GM12878 (cell line): ENCODE data around the gene ZSCAN10. TPM values are rescaled to one million over a fixed set of nuclear protein-coding genes. Genes with fewer than 3 reads are reported as not detected.

ENCODE experiments used
- ASH2L ChIP-seq: fragments of 300-600, 200-600 bp; sonication (generic); IDR thresholded peaks from 2 replicates; pipeline ENCODE4 v1.6.1; 2017; ENCODE audit warnings: low read depth, mild to moderate bottlenecking, borderline replicate concordance
- ETV6 ChIP-seq, 2 experiments: fragments of 450-650 bp in 1 of 2; IDR thresholded peaks in 1 of 2; conservative IDR thresholded peaks in 1 of 2; 2 replicates each; pipeline ENCODE4 v1.6.1; 2014; ENCODE audit warnings: antibody characterized with exemption in 1 of 2, borderline replicate concordance in 1 of 2, low read depth in 1 of 2, mild to moderate bottlenecking in 1 of 2, moderate library complexity in 1 of 2
- FOXM1 ChIP-seq: IDR thresholded peaks from 2 replicates; pipeline ENCODE4 v1.6.1; 2012; ENCODE audit warnings: low read depth, mild to moderate bottlenecking, inconsistent platforms, low read length, moderate library complexity
- HDAC6 ChIP-seq: fragments of 200-600 bp; sonication (generic); IDR thresholded peaks from one replicate; pipeline ENCODE4 v1.8.0; 2017; ENCODE audit warnings: antibody characterized with exemption; ENCODE audit not compliant: unreplicated experiment
- HDGF ChIP-seq: fragments of 450-650 bp; IDR thresholded peaks from 2 replicates; pipeline ENCODE4 v1.6.1; 2016; ENCODE audit warnings: antibody characterized with exemption
- IKZF1 ChIP-seq: fragments of 450-650 bp; conservative IDR thresholded peaks from 2 replicates; pipeline ENCODE4 v1.6.1; 2017; ENCODE audit warnings: antibody characterized with exemption, mild to moderate bottlenecking
- IKZF2 ChIP-seq, 2 experiments: fragments of 450-650 bp; IDR thresholded peaks; 2 replicates each; pipeline ENCODE4 v1.6.1; 2017; ENCODE audit warnings: mild to moderate bottlenecking in 2 of 2, moderate library complexity in 2 of 2
- KAT2A ChIP-seq: conservative IDR thresholded peaks from 2 replicates; pipeline ENCODE4 v1.6.1; 2011; ENCODE audit warnings: low read depth, low read length; ENCODE audit not compliant: control insufficient read depth
- KDM1A ChIP-seq: fragments of 200-600 bp; sonication (generic); IDR thresholded peaks from 2 replicates; pipeline ENCODE4 v1.6.1; 2016; ENCODE audit warnings: borderline replicate concordance
- MLLT1 ChIP-seq: fragments of 450-650 bp; IDR thresholded peaks from 2 replicates; pipeline ENCODE4 v1.6.1; 2016; ENCODE audit warnings: mild to moderate bottlenecking
- NR2C1 ChIP-seq: fragments of 450-650 bp; IDR thresholded peaks from 2 replicates; pipeline ENCODE4 v1.6.1; 2017; ENCODE audit warnings: antibody characterized with exemption, mild to moderate bottlenecking, moderate library complexity
- NR2F1 ChIP-seq: fragments of 450-650 bp; conservative IDR thresholded peaks from 2 replicates; pipeline ENCODE4 v1.6.1; 2017; ENCODE audit warnings: mild to moderate bottlenecking
- POLR2AphosphoS2 ChIP-seq: IDR thresholded peaks from 2 replicates; pipeline ENCODE4 v1.6.1; 2011; ENCODE audit warnings: low read depth, mild to moderate bottlenecking, low read length, improper control_type of control experiment, moderate library complexity
- POLR2AphosphoS5 ChIP-seq: IDR thresholded peaks from 2 replicates; pipeline ENCODE4 v1.6.1; 2011; ENCODE audit warnings: mild to moderate bottlenecking, low read length, inconsistent platforms
- RAD21 ChIP-seq: IDR thresholded peaks from 2 replicates; pipeline ENCODE4 v1.6.1; 2011; ENCODE audit warnings: mild to moderate bottlenecking, low read depth, low read length, moderate library complexity; ENCODE audit not compliant: insufficient read depth
- SMARCA5 ChIP-seq: fragments of 450-650 bp; IDR thresholded peaks from 2 replicates; pipeline ENCODE4 v1.6.1; 2017; ENCODE audit warnings: mild to moderate bottlenecking
- TAF1 ChIP-seq: IDR thresholded peaks from 2 replicates; pipeline ENCODE4 v1.6.1; 2011; ENCODE audit warnings: mild to moderate bottlenecking, low read depth, low read length, borderline replicate concordance
- USF1 ChIP-seq: IDR thresholded peaks from 2 replicates; pipeline ENCODE4 v1.6.1; 2011; ENCODE audit warnings: borderline replicate concordance, low read depth, mild to moderate bottlenecking, moderate library complexity, mixed read lengths, low read length; ENCODE audit not compliant: insufficient read depth; ENCODE audit errors: extremely low read length
- ZNF207 ChIP-seq: fragments of 450-650 bp; IDR thresholded peaks from 2 replicates; pipeline ENCODE4 v1.6.1; 2014; ENCODE audit warnings: antibody characterized with exemption, mild to moderate bottlenecking, borderline replicate concordance
- ZNF384 ChIP-seq: IDR thresholded peaks from 2 replicates; pipeline ENCODE4 v1.6.1; 2012; ENCODE audit warnings: low read depth, mild to moderate bottlenecking, low read length, improper control_type of control experiment, borderline replicate concordance
- ZZZ3 ChIP-seq: IDR thresholded peaks from 2 replicates; pipeline ENCODE4 v1.6.1; 2011; ENCODE audit warnings: low read depth; ENCODE audit not compliant: control insufficient read depth, insufficient read length
- polyA plus RNA-seq, 11 experiments: library from polyadenylated mRNA; depleted of rRNA in 4 of 11; unstranded in 6 of 11; stranded (reverse) in 5 of 11; fragments of >200 nt; fragmentation: Nextera tagmentation in 4 of 11; fragmentation: Illumina TruSeq in 1 of 11; extraction: Ambion mirVana in 4 of 11; extraction: Trizol in 1 of 11; gene quantifications; 1 replicate in 1 of 11; 2 replicates in 10 of 11; pipeline versions ENCODE4 v1.2.1 to v1.2.3, GENCODE V29; 2011 to 2016; ENCODE audit warnings: inconsistent platforms in 2 of 11, missing spikeins in 2 of 11, low read depth in 1 of 11
- total RNA-seq, 4 experiments: library from RNA; depleted of rRNA in 3 of 4; stranded (reverse); fragments of >200 nt in 3 of 4; fragmentation: Illumina TruSeq in 1 of 4; extraction: Trizol in 1 of 4; gene quantifications; 2 replicates each; pipeline versions ENCODE4 v1.2.1 to v1.2.3, GENCODE V29; 2013 to 2021
- TF ChIP-seq, protein P1 (sequence below): fragments of 150-350 bp; IDR thresholded peaks from 2 replicates; pipeline ENCODE4 v1.6.1; 2014; ENCODE audit warnings: mild to moderate bottlenecking, low read depth, low read length
- TF ChIP-seq, protein P2 (sequence below): fragments of 450-650 bp; IDR thresholded peaks from 2 replicates; pipeline ENCODE4 v1.6.1; 2017; ENCODE audit warnings: mild to moderate bottlenecking

The ZSCAN10 gene
- total and polyA plus RNA-seq, 10 of the 15 experiments (the other 5 are each of a cell fraction or from before 2014, with no cell fraction given), result 0.06 to 0.33 TPM; not detected in 8

- TF ChIP-seq ASH2L (no peak), ZZZ3 (no peak), ZNF384 (no peak), ZNF207 (no peak), POLR2AphosphoS2 (no peak), RAD21 (no peak), NR2F1 (0 out of 2 replicates have a peak, but pooled peaks have one; percentile 13), FOXM1 (no peak), NR2C1 (no peak), IKZF2 (IDR thresholded peaks at IDR 0.05) (peak; percentile 58 to 73), HDGF (no peak), KAT2A (no peak), IKZF1 (peak; percentile 88), KDM1A (no peak), MLLT1 (no peak), SMARCA5 (no peak), USF1 (peak; percentile 12), HDAC6 (no peak), POLR2AphosphoS5 (no peak), ETV6 (conservative IDR thresholded peaks at IDR 0.05 in 1 of 2, IDR thresholded peaks at IDR 0.05 in 1 of 2; ENCODE audit: borderline replicate concordance in 1 of 2, low read depth in 1 of 2) (no peak), TAF1 (no peak)
- TF ChIP-seq, protein P1, sequence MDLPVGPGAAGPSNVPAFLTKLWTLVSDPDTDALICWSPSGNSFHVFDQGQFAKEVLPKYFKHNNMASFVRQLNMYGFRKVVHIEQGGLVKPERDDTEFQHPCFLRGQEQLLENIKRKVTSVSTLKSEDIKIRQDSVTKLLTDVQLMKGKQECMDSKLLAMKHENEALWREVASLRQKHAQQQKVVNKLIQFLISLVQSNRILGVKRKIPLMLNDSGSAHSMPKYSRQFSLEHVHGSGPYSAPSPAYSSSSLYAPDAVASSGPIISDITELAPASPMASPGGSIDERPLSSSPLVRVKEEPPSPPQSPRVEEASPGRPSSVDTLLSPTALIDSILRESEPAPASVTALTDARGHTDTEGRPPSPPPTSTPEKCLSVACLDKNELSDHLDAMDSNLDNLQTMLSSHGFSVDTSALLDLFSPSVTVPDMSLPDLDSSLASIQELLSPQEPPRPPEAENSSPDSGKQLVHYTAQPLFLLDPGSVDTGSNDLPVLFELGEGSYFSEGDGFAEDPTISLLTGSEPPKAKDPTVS, result no peak
- TF ChIP-seq, protein P2, sequence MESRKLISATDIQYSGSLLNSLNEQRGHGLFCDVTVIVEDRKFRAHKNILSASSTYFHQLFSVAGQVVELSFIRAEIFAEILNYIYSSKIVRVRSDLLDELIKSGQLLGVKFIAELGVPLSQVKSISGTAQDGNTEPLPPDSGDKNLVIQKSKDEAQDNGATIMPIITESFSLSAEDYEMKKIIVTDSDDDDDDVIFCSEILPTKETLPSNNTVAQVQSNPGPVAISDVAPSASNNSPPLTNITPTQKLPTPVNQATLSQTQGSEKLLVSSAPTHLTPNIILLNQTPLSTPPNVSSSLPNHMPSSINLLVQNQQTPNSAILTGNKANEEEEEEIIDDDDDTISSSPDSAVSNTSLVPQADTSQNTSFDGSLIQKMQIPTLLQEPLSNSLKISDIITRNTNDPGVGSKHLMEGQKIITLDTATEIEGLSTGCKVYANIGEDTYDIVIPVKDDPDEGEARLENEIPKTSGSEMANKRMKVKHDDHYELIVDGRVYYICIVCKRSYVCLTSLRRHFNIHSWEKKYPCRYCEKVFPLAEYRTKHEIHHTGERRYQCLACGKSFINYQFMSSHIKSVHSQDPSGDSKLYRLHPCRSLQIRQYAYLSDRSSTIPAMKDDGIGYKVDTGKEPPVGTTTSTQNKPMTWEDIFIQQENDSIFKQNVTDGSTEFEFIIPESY, result no peak
Measured at GRCh38 chr16:3045758-3046640, 53.1 kb downstream of the ZSCAN10 start, which contains the start of gene MMP25 (continued).
